ENCODE results near the gene MYO1D. TPM values are rescaled to one million over a fixed set of nuclear protein-coding genes. Genes with fewer than 3 reads are reported as not detected.

The MYO1D gene
- total RNA-seq, 1 experiment from 2014 or later: 29.9 TPM

DNA sequence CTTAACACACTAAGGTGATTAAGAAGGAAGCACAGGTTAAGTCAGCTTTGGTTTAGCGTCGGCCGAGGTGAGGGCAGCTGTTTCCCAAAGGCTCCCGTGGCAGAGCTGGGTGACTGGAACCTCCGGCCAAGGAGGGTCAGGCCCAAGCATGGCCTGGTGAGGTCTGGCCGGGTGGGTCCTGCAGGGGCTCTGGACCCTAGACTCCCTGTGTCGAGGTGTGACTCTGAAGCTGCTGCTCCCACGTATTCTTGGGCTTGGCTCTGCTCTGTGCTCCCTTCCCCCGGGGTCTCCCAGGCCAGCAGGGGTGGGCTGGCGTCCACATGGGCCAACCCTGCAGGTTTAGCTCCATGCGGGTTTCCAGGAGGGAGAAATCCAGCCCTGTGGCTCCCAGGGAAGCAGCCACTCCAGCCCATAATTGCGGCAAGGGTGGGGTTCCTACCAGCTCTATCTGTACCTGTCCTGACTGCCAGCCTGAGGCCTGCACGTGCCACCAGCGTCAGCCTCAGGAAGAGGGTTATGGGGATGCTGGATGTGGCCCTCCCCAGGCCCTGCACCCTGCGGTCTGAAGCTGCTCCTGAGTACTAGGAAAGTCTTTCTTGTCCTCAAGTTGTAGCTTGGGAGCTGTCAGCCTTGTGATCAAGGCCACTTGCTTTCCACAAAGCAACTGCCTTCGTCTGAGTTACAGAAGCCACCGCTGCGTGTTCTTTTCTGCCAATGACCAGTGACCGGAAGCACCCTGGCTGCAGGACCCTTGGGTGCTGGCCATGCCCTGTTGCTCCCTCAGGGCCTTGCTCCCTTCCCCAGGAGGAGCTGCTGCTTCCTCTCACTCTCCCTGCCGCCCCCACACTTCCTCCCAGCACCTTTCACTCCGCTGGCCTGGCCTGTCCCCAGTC lies 385.3 kb downstream of the MYO1D start (continued):
- TF ChIP-seq ATF6 (CRISPR knock-in tag; IDR thresholded peaks at IDR 0.05) (no peak), USF2 (CRISPR knock-in tag; IDR thresholded peaks at IDR 0.05) (no peak), SOX15 (CRISPR knock-in tag; IDR thresholded peaks at IDR 0.05) (no peak)
- TF ChIP-seq, protein P1, sequence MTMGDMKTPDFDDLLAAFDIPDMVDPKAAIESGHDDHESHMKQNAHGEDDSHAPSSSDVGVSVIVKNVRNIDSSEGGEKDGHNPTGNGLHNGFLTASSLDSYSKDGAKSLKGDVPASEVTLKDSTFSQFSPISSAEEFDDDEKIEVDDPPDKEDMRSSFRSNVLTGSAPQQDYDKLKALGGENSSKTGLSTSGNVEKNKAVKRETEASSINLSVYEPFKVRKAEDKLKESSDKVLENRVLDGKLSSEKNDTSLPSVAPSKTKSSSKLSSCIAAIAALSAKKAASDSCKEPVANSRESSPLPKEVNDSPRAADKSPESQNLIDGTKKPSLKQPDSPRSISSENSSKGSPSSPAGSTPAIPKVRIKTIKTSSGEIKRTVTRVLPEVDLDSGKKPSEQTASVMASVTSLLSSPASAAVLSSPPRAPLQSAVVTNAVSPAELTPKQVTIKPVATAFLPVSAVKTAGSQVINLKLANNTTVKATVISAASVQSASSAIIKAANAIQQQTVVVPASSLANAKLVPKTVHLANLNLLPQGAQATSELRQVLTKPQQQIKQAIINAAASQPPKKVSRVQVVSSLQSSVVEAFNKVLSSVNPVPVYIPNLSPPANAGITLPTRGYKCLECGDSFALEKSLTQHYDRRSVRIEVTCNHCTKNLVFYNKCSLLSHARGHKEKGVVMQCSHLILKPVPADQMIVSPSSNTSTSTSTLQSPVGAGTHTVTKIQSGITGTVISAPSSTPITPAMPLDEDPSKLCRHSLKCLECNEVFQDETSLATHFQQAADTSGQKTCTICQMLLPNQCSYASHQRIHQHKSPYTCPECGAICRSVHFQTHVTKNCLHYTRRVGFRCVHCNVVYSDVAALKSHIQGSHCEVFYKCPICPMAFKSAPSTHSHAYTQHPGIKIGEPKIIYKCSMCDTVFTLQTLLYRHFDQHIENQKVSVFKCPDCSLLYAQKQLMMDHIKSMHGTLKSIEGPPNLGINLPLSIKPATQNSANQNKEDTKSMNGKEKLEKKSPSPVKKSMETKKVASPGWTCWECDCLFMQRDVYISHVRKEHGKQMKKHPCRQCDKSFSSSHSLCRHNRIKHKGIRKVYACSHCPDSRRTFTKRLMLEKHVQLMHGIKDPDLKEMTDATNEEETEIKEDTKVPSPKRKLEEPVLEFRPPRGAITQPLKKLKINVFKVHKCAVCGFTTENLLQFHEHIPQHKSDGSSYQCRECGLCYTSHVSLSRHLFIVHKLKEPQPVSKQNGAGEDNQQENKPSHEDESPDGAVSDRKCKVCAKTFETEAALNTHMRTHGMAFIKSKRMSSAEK (CRISPR knock-in tag; IDR thresholded peaks at IDR 0.05; ENCODE audit: borderline replicate concordance): no peak
- TF ChIP-seq, protein P2, sequence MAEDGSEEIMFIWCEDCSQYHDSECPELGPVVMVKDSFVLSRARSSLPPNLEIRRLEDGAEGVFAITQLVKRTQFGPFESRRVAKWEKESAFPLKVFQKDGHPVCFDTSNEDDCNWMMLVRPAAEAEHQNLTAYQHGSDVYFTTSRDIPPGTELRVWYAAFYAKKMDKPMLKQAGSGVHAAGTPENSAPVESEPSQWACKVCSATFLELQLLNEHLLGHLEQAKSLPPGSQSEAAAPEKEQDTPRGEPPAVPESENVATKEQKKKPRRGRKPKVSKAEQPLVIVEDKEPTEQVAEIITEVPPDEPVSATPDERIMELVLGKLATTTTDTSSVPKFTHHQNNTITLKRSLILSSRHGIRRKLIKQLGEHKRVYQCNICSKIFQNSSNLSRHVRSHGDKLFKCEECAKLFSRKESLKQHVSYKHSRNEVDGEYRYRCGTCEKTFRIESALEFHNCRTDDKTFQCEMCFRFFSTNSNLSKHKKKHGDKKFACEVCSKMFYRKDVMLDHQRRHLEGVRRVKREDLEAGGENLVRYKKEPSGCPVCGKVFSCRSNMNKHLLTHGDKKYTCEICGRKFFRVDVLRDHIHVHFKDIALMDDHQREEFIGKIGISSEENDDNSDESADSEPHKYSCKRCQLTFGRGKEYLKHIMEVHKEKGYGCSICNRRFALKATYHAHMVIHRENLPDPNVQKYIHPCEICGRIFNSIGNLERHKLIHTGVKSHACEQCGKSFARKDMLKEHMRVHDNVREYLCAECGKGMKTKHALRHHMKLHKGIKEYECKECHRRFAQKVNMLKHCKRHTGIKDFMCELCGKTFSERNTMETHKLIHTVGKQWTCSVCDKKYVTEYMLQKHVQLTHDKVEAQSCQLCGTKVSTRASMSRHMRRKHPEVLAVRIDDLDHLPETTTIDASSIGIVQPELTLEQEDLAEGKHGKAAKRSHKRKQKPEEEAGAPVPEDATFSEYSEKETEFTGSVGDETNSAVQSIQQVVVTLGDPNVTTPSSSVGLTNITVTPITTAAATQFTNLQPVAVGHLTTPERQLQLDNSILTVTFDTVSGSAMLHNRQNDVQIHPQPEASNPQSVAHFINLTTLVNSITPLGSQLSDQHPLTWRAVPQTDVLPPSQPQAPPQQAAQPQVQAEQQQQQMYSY (CRISPR knock-in tag; IDR thresholded peaks at IDR 0.05): no peak

GRCh38 chr17:32490101-32490482 lies 386.8 kb downstream of the MYO1D start:
- no peak for DNase-seq (ENCODE audit: low spot score)
- no peaks in the 10 kb centered on the region for H3K27me3 Mint-ChIP-seq (ENCODE audit: low read depth)
- TF ChIP-seq FOXK1 (CRISPR knock-in tag; IDR thresholded peaks at IDR 0.05) (no peak), GTF2I (CRISPR knock-in tag; conservative IDR thresholded peaks at IDR 0.05) (no peak), NR2C2 (CRISPR knock-in tag; IDR thresholded peaks at IDR 0.05) (no peak), OVOL2 (CRISPR knock-in tag; IDR thresholded peaks at IDR 0.05; ENCODE audit: borderline replicate concordance) (no peak), ZNF423 (CRISPR knock-in tag; IDR thresholded peaks at IDR 0.05) (no peak), ZNF138 (CRISPR knock-in tag; conservative IDR thresholded peaks at IDR 0.05) (no peak), MLX (CRISPR knock-in tag; IDR thresholded peaks at IDR 0.05) (no peak), MXD4 (CRISPR knock-in tag; IDR thresholded peaks at IDR 0.05; ENCODE audit: borderline replicate concordance) (no peak), RELA (CRISPR knock-in tag; IDR thresholded peaks at IDR 0.05; ENCODE audit: borderline replicate concordance) (no peak), ZMAT4 (CRISPR knock-in tag; IDR thresholded peaks at IDR 0.05) (no peak), GRHL2 (CRISPR knock-in tag; IDR thresholded peaks at IDR 0.05; ENCODE audit: insufficient replicate concordance, severe bottlenecking) (no peak)
- TF ChIP-seq, protein P3, sequence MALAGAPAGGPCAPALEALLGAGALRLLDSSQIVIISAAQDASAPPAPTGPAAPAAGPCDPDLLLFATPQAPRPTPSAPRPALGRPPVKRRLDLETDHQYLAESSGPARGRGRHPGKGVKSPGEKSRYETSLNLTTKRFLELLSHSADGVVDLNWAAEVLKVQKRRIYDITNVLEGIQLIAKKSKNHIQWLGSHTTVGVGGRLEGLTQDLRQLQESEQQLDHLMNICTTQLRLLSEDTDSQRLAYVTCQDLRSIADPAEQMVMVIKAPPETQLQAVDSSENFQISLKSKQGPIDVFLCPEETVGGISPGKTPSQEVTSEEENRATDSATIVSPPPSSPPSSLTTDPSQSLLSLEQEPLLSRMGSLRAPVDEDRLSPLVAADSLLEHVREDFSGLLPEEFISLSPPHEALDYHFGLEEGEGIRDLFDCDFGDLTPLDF (CRISPR knock-in tag; IDR thresholded peaks at IDR 0.05): no peak
- ChIA-PET CTCF (interaction anchor here (1.2 kb wide), 1 partner anchor 169 kb away, joined by 6 read pairs; no protein-coding TSS in a partner anchor), POLR2A (no interaction called here)
- peaks cover 20% of the 10 kb centered on the region for H3K36me3 Mint-ChIP-seq
- no peak overlapping the region for H3K27ac Mint-ChIP-seq
- ATAC-seq: no peak
- no peaks in the 10 kb centered on the region for H3K9me3 Mint-ChIP-seq
- H3K4me1 Mint-ChIP-seq: peaks cover 47% of the 10 kb centered on the region
- peak overlapping the region; percentile 29; the same call in 1 of the 2 replicates for H3K4me3 Mint-ChIP-seq
